Type B pancreatic cell (in vitro differentiated cells): Measurements from ENCODE around the gene QRFP. TPM values are rescaled to one million over a fixed set of nuclear protein-coding genes. Genes with fewer than 3 reads are reported as not detected.
A peak's percentile ranks its signal among the peaks of the same experiment; 100 is the strongest.

ENCODE experiments used
- DNase-seq: peaks from one replicate; pipeline ENCODE4 v3.0.0; 2021; ENCODE audit warnings: mixed read lengths; ENCODE audit not compliant: unreplicated experiment; ENCODE audit errors: extremely low spot score
- H3K27ac Mint-ChIP-seq: 2 replicates; pipeline ENCODE4 v1.8.0; 2021; ENCODE audit warnings: mild to moderate bottlenecking, mixed read lengths
- H3K27me3 Mint-ChIP-seq: 2 replicates; pipeline ENCODE4 v1.8.0; 2021; ENCODE audit warnings: mixed read lengths
- H3K36me3 Mint-ChIP-seq: 2 replicates; pipeline ENCODE4 v1.8.0; 2021; ENCODE audit warnings: mixed read lengths
- H3K4me1 Mint-ChIP-seq: one replicate; pipeline ENCODE4 v1.8.0; 2021; ENCODE audit warnings: mixed read lengths; ENCODE audit not compliant: unreplicated experiment
- H3K4me3 Mint-ChIP-seq: 2 replicates; pipeline ENCODE4 v1.8.0; 2021; ENCODE audit warnings: mild to moderate bottlenecking, mixed read lengths
- H3K9me3 Mint-ChIP-seq: 2 replicates; pipeline ENCODE4 v1.8.0; 2021; ENCODE audit warnings: mixed read lengths
- CTCF ChIP-seq: fragments of 200-600 bp; sonication (generic); conservative IDR thresholded peaks from 2 replicates; pipeline ENCODE4 v1.5.0; 2021; ENCODE audit warnings: antibody characterized with exemption, mild to moderate bottlenecking
- total RNA-seq: library from RNA; stranded (reverse); gene quantifications from 2 replicates; pipeline ENCODE4 v1.2.1, GENCODE V29; 2021; ENCODE audit warnings: low replicate concordance

The QRFP gene
- total RNA-seq, 1 donor from 2014 or later: not detected

DNA sequence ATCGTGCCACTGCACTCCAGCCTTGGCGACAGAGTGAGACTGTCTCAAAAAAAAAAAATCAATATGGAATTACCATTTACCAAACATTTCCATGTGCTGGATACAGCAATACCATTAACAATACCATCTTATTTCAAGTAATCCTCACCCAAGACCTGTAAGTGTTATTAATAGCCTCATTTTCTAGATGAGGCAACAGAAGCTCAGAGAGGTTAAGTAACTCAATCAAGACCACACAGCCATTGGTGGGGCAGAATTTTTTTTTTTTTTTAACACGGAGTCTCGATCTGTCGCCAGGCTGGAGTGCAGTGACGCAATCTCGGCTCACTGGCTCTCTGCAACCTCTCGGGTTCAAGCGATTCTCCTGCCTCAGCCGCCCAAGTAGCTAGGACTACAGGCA, 46.1 kb upstream of the QRFP start:
- DNase-seq: no peak
- H3K27ac Mint-ChIP-seq: no peak overlapping the region
- H3K9me3 Mint-ChIP-seq: no peaks in the 10 kb centered on the region
- no peak overlapping the region for H3K4me3 Mint-ChIP-seq
- H3K4me1 Mint-ChIP-seq: no peaks in the 10 kb centered on the region
- peaks cover 72% of the 10 kb centered on the region for H3K27me3 Mint-ChIP-seq
- no peak for TF ChIP-seq CTCF
- H3K36me3 Mint-ChIP-seq: no peaks in the 10 kb centered on the region

GRCh38 chr9:130942084-130942483, 45.5 kb upstream of the QRFP start:
- H3K9me3 Mint-ChIP-seq: no peaks in the 10 kb centered on the region
- no peak overlapping the region for H3K27ac Mint-ChIP-seq
- no peak for TF ChIP-seq CTCF
- H3K4me1 Mint-ChIP-seq: peaks cover under 1% of the 10 kb centered on the region
- H3K4me3 Mint-ChIP-seq: no peak overlapping the region
- DNase-seq: no peak
- H3K27me3 Mint-ChIP-seq: peaks cover 71% of the 10 kb centered on the region
- no peaks in the 10 kb centered on the region for H3K36me3 Mint-ChIP-seq

- peak; percentile 91 for TF ChIP-seq CTCF
- no peaks in the 10 kb centered on the region for H3K36me3 Mint-ChIP-seq
- H3K27me3 Mint-ChIP-seq: peaks cover 76% of the 10 kb centered on the region
- no peaks in the 10 kb centered on the region for H3K9me3 Mint-ChIP-seq
- H3K27ac Mint-ChIP-seq: no peak overlapping the region
- H3K4me3 Mint-ChIP-seq: peak overlapping the region; percentile 77
- peak; percentile 84 for DNase-seq
- H3K4me1 Mint-ChIP-seq: peaks cover 6% of the 10 kb centered on the region
Observed at GRCh38 chr9:130940693-130941576, 44.3 kb upstream of the QRFP start.

DNA sequence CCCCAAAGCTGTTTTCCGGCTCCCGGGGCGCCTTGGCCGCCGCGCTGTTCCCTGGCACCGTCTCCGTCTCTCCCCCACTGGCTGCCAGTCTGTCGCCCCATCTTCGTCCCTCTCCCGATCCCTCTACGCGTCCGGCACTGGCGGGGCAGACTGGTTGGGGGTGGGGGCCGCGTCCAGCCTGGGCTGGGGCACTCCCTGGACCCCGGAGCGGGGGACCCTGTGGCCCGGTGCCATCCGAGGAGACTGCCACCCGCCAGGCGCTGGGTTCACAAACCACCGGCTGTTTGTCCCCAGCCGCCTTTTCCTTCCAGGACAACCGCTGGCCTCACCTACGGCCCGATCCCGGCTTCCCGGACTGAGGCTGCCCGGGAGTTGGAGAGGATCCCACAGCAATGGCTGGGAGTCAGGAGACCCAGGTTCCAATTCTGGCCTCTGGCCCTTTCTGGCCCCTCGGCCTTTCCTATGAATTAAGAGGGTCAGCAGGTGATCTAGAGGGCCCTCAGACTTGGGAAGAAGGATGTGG, 43.5 kb upstream of the QRFP start:
- Mint-ChIP-seq H3K27me3 (peaks cover 77% of the 10 kb centered on the region), H3K9me3 (no peaks in the 10 kb centered on the region), H3K4me1 (peaks cover 8% of the 10 kb centered on the region), H3K4me3 (no peak overlapping the region), H3K36me3 (no peaks in the 10 kb centered on the region), H3K27ac (no peak overlapping the region)
- no peak for DNase-seq
- TF ChIP-seq CTCF: no peak

GRCh38 chr9:130939405-130940026, 42.9 kb upstream of the QRFP start:
- peaks cover 11% of the 10 kb centered on the region for H3K4me1 Mint-ChIP-seq
- H3K27ac Mint-ChIP-seq: no peak overlapping the region
- peak; percentile 18 for TF ChIP-seq CTCF
- H3K36me3 Mint-ChIP-seq: no peaks in the 10 kb centered on the region
- peak overlapping the region; percentile 59 for H3K4me3 Mint-ChIP-seq
- H3K27me3 Mint-ChIP-seq: peaks cover 77% of the 10 kb centered on the region
- H3K9me3 Mint-ChIP-seq: no peaks in the 10 kb centered on the region
- DNase-seq: no peak
